Fibroblast of skin of back (primary cell): ENCODE data around the gene PAPPA2. TPM values are rescaled to one million over a fixed set of nuclear protein-coding genes. Genes with fewer than 3 reads are reported as not detected.
A peak's percentile ranks its signal among the peaks of the same experiment; 100 is the strongest.
"Not testable (repeated sequence)": the region's sequence is repeated elsewhere in the genome, so short reads cannot be mapped to it uniquely, and the experiment has no call there.

Source experiments
- DNase-seq: peaks from one replicate; pipeline ENCODE4 v3.0.0-alpha.2; 2013
- polyA plus RNA-seq, 2 experiments: library from polyadenylated mRNA; unstranded; fragments of 120-200 nt; gene quantifications; one replicate each; pipeline ENCODE4 v1.2.1, GENCODE V29; 2013; ENCODE audit not compliant: insufficient read length in 2 of 2

Gene PAPPA2
- 1.2 TPM for polyA plus RNA-seq (2013, experiment 1 of 2; ENCODE audit: insufficient read length)
- 1.5 TPM for polyA plus RNA-seq (2013, experiment 2 of 2; ENCODE audit: insufficient read length)

- no peak for DNase-seq
Observed at GRCh38 chr1:176462674-176463378, at the start of gene PAPPA2. TSS of gene PAPPA2 (plus strand) at chr1:176463175. CDS start at chr1:176556323, 93,148 bp downstream.

- DNase-seq = no peak
Observed at GRCh38 chr1:176416777-176417176, 46.2 kb upstream of the PAPPA2 start.

- DNase-seq = not testable (repeated sequence)
Observed at GRCh38 chr1:176419608-176420007, 43.4 kb upstream of the PAPPA2 start.

GRCh38 chr1:176434234-176434633 is 28.7 kb upstream of the PAPPA2 start:
- DNase-seq = no peak

GRCh38 chr1:176436251-176436650 is 26.7 kb upstream of the PAPPA2 start:
- DNase-seq = no peak

- DNase-seq = no peak
Observed at GRCh38 chr1:176440176-176440575, 22.8 kb upstream of the PAPPA2 start.

GRCh38 chr1:176444286-176444685 is 18.7 kb upstream of the PAPPA2 start:
- DNase-seq = no peak

- DNase-seq = no peak
Observed at GRCh38 chr1:176445402-176445801, 17.6 kb upstream of the PAPPA2 start.

- DNase-seq = no peak
Observed at GRCh38 chr1:176448340-176448739, 14.6 kb upstream of the PAPPA2 start.

- peak; percentile 31 for DNase-seq
Observed at GRCh38 chr1:176450526-176450925, 12.4 kb upstream of the PAPPA2 start.

GRCh38 chr1:176451741-176452140 is 11.2 kb upstream of the PAPPA2 start:
- DNase-seq = not testable (repeated sequence)

GRCh38 chr1:176456795-176457194 is 6.2 kb upstream of the PAPPA2 start:
- no peak for DNase-seq

GRCh38 chr1:176460544-176461336 is 2.2 kb upstream of the PAPPA2 start:
- no peak for DNase-seq

GRCh38 chr1:176461576-176461975 is 1.4 kb upstream of the PAPPA2 start:
- no peak for DNase-seq

- DNase-seq = peak; percentile 4
Observed at GRCh38 chr1:176466514-176466913, 3.5 kb downstream of the PAPPA2 start.

GRCh38 chr1:176469450-176470010 is 6.6 kb downstream of the PAPPA2 start:
- peak; percentile 66 for DNase-seq

GRCh38 chr1:176471338-176472121 is 8.6 kb downstream of the PAPPA2 start:
- no peak for DNase-seq

- no peak for DNase-seq
Observed at GRCh38 chr1:176479971-176480370, 17.0 kb downstream of the PAPPA2 start.

- DNase-seq = no peak
Observed at GRCh38 chr1:176480750-176481149, 17.8 kb downstream of the PAPPA2 start.

GRCh38 chr1:176485083-176485482 is 22.1 kb downstream of the PAPPA2 start:
- no peak for DNase-seq

GRCh38 chr1:176494436-176494835 is 31.5 kb downstream of the PAPPA2 start:
- no peak for DNase-seq

GRCh38 chr1:176499671-176500070 is 36.7 kb downstream of the PAPPA2 start:
- DNase-seq = no peak

GRCh38 chr1:176501599-176501998 is 38.6 kb downstream of the PAPPA2 start:
- DNase-seq = peak; percentile 38
